Measurements from ENCODE around the gene LIX1L.

DNA sequence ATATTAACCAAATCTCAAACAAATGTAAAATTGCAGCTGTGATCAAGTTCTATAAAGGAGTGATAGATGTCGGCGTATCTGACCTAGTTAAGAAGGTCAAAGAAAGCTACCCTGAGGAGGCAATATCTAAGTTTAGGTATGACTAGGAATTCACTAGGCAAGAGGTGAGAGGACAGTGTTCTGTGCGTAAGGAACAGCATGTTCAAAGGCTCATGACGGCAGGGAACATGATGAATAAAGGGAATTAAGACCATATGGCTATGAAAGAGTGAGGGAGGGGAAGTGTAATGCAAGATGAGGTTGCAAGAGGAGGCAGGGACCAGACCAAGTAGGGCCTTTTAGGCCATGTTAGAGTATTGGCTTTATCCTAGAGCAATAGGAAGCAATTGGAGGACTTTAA lies 8.6 kb downstream of the LIX1L start:
- TF ChIP-seq ZFP30 (CRISPR knock-in tag; IDR thresholded peaks at IDR 0.05) = no peak
- no peak for TF ChIP-seq ZFP3 (CRISPR knock-in tag; IDR thresholded peaks at IDR 0.05)
- TF ChIP-seq ESRRG (CRISPR knock-in tag; IDR thresholded peaks at IDR 0.05) = no peak
- TF ChIP-seq, protein P1, sequence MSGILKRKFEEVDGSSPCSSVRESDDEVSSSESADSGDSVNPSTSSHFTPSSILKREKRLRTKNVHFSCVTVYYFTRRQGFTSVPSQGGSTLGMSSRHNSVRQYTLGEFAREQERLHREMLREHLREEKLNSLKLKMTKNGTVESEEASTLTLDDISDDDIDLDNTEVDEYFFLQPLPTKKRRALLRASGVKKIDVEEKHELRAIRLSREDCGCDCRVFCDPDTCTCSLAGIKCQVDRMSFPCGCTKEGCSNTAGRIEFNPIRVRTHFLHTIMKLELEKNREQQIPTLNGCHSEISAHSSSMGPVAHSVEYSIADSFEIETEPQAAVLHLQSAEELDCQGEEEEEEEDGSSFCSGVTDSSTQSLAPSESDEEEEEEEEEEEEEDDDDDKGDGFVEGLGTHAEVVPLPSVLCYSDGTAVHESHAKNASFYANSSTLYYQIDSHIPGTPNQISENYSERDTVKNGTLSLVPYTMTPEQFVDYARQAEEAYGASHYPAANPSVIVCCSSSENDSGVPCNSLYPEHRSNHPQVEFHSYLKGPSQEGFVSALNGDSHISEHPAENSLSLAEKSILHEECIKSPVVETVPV (CRISPR knock-in tag; IDR thresholded peaks at IDR 0.05) = no peak
- TF ChIP-seq, protein P2, sequence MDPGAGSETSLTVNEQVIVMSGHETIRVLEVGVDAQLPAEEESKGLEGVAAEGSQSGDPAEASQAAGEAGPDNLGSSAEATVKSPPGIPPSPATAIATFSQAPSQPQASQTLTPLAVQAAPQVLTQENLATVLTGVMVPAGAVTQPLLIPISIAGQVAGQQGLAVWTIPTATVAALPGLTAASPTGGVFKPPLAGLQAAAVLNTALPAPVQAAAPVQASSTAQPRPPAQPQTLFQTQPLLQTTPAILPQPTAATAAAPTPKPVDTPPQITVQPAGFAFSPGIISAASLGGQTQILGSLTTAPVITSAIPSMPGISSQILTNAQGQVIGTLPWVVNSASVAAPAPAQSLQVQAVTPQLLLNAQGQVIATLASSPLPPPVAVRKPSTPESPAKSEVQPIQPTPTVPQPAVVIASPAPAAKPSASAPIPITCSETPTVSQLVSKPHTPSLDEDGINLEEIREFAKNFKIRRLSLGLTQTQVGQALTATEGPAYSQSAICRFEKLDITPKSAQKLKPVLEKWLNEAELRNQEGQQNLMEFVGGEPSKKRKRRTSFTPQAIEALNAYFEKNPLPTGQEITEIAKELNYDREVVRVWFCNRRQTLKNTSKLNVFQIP (CRISPR knock-in tag; IDR thresholded peaks at IDR 0.05; ENCODE audit: borderline replicate concordance, low read depth) = no peak
- TF ChIP-seq CSDC2 (CRISPR knock-in tag; IDR thresholded peaks at IDR 0.05) = no peak
- TF ChIP-seq, protein P3, sequence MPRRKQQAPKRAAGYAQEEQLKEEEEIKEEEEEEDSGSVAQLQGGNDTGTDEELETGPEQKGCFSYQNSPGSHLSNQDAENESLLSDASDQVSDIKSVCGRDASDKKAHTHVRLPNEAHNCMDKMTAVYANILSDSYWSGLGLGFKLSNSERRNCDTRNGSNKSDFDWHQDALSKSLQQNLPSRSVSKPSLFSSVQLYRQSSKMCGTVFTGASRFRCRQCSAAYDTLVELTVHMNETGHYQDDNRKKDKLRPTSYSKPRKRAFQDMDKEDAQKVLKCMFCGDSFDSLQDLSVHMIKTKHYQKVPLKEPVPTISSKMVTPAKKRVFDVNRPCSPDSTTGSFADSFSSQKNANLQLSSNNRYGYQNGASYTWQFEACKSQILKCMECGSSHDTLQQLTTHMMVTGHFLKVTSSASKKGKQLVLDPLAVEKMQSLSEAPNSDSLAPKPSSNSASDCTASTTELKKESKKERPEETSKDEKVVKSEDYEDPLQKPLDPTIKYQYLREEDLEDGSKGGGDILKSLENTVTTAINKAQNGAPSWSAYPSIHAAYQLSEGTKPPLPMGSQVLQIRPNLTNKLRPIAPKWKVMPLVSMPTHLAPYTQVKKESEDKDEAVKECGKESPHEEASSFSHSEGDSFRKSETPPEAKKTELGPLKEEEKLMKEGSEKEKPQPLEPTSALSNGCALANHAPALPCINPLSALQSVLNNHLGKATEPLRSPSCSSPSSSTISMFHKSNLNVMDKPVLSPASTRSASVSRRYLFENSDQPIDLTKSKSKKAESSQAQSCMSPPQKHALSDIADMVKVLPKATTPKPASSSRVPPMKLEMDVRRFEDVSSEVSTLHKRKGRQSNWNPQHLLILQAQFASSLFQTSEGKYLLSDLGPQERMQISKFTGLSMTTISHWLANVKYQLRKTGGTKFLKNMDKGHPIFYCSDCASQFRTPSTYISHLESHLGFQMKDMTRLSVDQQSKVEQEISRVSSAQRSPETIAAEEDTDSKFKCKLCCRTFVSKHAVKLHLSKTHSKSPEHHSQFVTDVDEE (CRISPR knock-in tag; IDR thresholded peaks at IDR 0.05) = no peak
- TF ChIP-seq ARNTL (CRISPR knock-in tag; IDR thresholded peaks at IDR 0.05; ENCODE audit: borderline replicate concordance, low read depth) = no peak
- TF ChIP-seq, protein P4, sequence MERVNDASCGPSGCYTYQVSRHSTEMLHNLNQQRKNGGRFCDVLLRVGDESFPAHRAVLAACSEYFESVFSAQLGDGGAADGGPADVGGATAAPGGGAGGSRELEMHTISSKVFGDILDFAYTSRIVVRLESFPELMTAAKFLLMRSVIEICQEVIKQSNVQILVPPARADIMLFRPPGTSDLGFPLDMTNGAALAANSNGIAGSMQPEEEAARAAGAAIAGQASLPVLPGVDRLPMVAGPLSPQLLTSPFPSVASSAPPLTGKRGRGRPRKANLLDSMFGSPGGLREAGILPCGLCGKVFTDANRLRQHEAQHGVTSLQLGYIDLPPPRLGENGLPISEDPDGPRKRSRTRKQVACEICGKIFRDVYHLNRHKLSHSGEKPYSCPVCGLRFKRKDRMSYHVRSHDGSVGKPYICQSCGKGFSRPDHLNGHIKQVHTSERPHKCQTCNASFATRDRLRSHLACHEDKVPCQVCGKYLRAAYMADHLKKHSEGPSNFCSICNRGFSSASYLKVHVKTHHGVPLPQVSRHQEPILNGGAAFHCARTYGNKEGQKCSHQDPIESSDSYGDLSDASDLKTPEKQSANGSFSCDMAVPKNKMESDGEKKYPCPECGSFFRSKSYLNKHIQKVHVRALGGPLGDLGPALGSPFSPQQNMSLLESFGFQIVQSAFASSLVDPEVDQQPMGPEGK (CRISPR knock-in tag; IDR thresholded peaks at IDR 0.05; ENCODE audit: borderline replicate concordance) = no peak
- TF ChIP-seq ZNF8 (CRISPR knock-in tag; IDR thresholded peaks at IDR 0.05) = no peak
- no peak for TF ChIP-seq TOX (CRISPR knock-in tag; IDR thresholded peaks at IDR 0.05; ENCODE audit: borderline replicate concordance)
- no peak for TF ChIP-seq OSR1 (CRISPR knock-in tag; IDR thresholded peaks at IDR 0.05)

All from SK-N-SH treated with all-trans-retinoic acid at 6 μM for 48 hours (cell line).